Muscle of arm (tissue), 12 donors: ENCODE data around the gene FAM234A. TPM values are rescaled to one million over a fixed set of nuclear protein-coding genes. Genes with fewer than 3 reads are reported as not detected.

ENCODE experiments used
- DNase-seq: peaks from one replicate; pipeline ENCODE4 v3.0.0-alpha.2; 2013
- polyA plus RNA-seq, 12 donors: library from polyadenylated mRNA; unstranded; fragments of 120-200 nt; gene quantifications; one replicate each; pipeline ENCODE4 v1.2.1, GENCODE V29; 2013; ENCODE audit not compliant: insufficient read length in 12 of 12

Gene FAM234A
- polyA plus RNA-seq, 12 donors: 26.7 to 74.6 (median 38.5) TPM; not detected in 1

- no peak for DNase-seq
These were observed 62.3 kb downstream of the FAM234A start for GRCh38 chr16:296806-297510.

DNA sequence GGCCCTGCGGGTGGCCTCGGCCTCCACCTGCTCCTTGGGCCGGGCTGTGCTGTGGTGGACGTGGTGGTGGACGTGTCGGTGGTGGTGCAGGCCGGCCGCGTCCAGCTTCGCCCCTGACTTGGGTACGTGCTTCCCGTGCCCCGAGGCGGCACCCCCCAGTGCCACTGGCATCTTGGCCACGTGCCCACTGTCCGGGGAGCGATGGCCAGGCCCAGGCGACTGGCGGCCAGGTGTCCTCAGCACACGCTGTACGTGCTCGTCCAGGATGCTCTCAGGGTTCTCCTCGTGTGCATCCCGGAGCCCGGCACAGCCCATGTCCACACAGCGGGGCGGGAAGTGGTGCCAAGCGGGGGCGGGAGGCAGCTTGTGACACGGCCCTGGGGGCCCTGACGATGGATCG, 63.2 kb downstream of the FAM234A start:
- no peak for DNase-seq

DNA sequence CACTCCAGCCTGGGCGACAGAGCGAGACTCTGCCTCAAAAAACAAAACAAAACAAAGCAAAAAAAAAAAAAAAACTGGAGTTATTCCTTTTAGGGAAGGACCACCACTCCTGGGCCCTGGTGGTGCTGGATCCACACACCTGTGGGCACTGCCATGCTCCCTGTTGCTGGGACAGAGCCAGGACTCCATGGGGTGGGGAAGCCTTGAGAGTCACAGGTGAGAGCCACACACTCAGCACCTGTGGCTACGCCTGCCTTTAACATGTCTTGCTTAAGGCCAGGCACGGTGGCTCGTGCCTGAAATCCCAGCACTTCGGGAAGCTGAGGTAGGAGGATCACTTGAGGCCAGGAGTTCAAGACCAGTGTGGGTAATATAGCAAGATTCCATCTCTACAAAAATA, 66.6 kb downstream of the FAM234A start:
- DNase-seq: no peak

GRCh38 chr16:301950-302349, 67.3 kb downstream of the FAM234A start:
- no peak for DNase-seq

GRCh38 chr16:303760-304505, 69.3 kb downstream of the FAM234A start:
- no peak for DNase-seq

DNA sequence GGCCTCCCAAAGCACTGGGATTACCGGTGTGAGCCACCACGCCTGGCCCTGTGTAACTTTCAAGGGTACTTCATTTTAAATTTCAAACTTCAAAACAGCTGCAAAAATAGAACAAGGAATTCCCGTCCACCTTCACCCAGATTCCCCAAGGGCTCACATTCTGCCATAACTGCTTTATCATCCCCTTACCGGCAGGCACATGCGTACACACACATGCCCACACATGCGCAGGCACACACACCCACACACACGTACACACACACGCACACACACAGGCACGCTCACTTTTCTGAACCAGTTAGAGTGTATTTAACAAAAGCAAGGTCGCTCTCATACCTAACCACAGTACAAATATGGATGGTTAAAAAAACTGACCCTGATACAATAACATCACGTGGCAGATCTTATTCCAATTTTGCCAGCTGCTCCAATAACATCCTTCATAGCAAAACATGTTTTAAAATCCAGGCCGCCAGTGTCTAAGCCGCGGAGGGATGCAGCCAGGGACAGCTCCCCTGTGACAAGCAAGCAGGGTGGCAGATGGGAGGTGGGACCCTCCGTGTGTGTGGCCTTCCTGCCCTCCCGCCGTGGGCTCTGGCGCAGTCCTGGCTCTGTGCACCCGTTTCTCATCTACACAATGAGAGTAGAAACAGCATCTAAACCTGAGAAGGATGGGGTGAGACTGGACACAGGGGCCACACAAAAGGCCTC, 71.5 kb downstream of the FAM234A start:
- DNase-seq: no peak

GRCh38 chr16:306911-307370, 72.3 kb downstream of the FAM234A start:
- DNase-seq: no peak

GRCh38 chr16:307691-308312, 73.2 kb downstream of the FAM234A start:
- no peak for DNase-seq

DNA sequence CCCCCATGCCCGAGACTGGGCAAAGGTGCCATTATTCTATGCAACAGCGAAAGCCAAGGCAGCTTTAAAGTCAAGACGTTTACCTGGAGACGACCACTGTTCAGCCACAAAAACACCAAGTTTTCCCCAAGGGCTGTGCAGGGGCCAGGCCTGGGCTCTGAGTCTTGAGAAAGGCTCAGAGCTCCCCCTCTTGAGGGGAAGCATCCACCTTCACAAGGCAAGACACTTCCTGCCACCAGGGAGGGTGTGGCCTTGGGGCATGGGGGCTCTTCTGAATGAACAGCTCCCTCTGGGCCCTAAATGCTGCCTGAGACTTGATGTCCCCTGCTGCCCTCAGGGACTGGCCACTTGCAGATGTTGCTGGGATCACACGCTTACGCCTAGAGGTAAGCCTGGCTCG, 74.9 kb downstream of the FAM234A start:
- DNase-seq: no peak

DNA sequence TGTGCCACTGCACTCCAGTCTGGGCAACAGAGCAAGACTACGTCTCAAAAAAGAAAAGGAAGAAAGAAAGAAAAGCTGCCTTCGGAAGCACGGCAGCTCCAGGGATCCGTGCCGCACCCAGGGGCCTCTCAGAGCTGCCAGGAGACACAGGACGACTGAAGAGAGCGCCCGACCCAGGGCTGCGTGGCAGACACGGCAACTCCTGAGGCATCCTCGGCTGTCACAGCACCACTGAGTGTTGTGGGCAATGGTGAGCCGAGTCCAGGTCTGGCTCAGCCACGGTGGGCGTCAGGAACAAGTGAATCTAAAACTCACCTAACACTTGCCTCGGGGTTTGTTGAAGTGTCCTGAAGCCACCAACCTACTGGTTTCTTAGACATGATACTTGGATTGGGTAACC, 77.1 kb downstream of the FAM234A start:
- DNase-seq: no peak

GRCh38 chr16:314351-314750, 79.7 kb downstream of the FAM234A start:
- DNase-seq: no peak

DNA sequence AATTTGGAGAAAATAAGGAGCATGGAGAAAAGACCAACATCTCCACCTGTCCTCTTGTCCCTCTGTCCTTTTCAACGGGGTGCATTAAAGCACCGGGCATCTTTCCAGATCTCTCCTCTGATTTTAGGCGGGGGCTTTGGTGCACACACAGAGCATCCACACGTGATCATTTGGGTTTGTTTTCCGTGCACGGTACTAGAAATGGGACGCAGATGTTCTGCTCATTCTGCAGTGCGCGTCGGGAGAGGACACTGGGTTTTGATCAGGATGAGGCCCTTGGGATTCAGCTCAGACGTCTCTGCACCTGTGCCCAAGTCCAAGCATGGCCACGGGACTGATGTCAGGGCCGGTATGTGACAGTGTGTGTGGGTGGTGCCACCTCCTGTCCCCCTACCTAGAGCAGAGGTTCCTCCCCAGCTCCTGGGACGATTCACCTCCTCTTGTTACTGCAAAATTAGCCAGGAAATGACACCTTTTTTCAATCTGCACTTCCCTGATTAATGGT, 80.2 kb downstream of the FAM234A start:
- DNase-seq: no peak

Other genes with a start within 250 kb of the FAM234A start
- gene POLR3K, start 181.2 kb upstream of the FAM234A start, polyA plus RNA-seq: 10 to 100 TPM in 1 of 12 donors, 1 to 10 TPM in 10, not detected in 1; 6.0 to 13.5 (median 7.8) TPM
- 10 to 100 TPM in 11 of 12 donors, not detected in 1; 19.6 to 39.7 (median 23.7) TPM for gene SNRNP25, start 181.0 kb upstream of the FAM234A start, polyA plus RNA-seq
- gene RHBDF1, start 162.2 kb upstream of the FAM234A start, polyA plus RNA-seq: 10 to 100 TPM in 11 of 12 donors, not detected in 1; 31.2 to 66.9 (median 42.5) TPM
- 10 to 100 TPM in 11 of 12 donors, not detected in 1; 16.8 to 38.1 (median 24.6) TPM for gene MPG, start 156.6 kb upstream of the FAM234A start, polyA plus RNA-seq
- 10 to 100 TPM in 11 of 12 donors, not detected in 1; 22.2 to 38.6 (median 24.9) TPM for gene NPRL3, start 96.1 kb upstream of the FAM234A start, polyA plus RNA-seq
- gene HBZ, start 82.2 kb upstream of the FAM234A start, polyA plus RNA-seq: 10 to 100 TPM in 2 of 12 donors, 1 to 10 TPM in 7, under 1 TPM in 1, not detected in 2; 0.39 to 18.1 (median 2.9) TPM
- 10 to 100 TPM in 4 of 12 donors, 1 to 10 TPM in 6, not detected in 2; 1.5 to 22.3 (median 6.9) TPM for gene HBM, start 68.8 kb upstream of the FAM234A start, polyA plus RNA-seq
- gene HBA2, start 61.9 kb upstream of the FAM234A start, polyA plus RNA-seq: over 10,000 TPM in 1 of 12 donors, 1,000 to 10,000 TPM in 9, 100 to 1,000 TPM in 1, not detected in 1; 758 to 11,097 (median 3,094) TPM
- over 10,000 TPM in 1 of 12 donors, 1,000 to 10,000 TPM in 9, 100 to 1,000 TPM in 2; 512 to 13,335 (median 2,461) TPM for gene HBA1, start 58.1 kb upstream of the FAM234A start, polyA plus RNA-seq
- gene HBQ1, start 54.4 kb upstream of the FAM234A start, polyA plus RNA-seq: 1 to 10 TPM in 3 of 12 donors, under 1 TPM in 7, not detected in 2; 0.35 to 5.6 (median 0.67) TPM
- 100 to 1,000 TPM in 2 of 12 donors, 10 to 100 TPM in 9, not detected in 1; 52.4 to 116 (median 67.1) TPM for gene LUC7L, start 5.4 kb upstream of the FAM234A start, polyA plus RNA-seq
- gene RGS11, start 41.1 kb downstream of the FAM234A start, polyA plus RNA-seq: 1 to 10 TPM in 8 of 12 donors, under 1 TPM in 3, not detected in 1; 0.59 to 9.0 (median 1.2) TPM
- 1 to 10 TPM in 3 of 12 donors, under 1 TPM in 6, not detected in 3; 0.53 to 2.4 (median 0.93) TPM for gene ARHGDIG, start 45.8 kb downstream of the FAM234A start, polyA plus RNA-seq
- gene PDIA2, start 48.3 kb downstream of the FAM234A start, polyA plus RNA-seq: 1 to 10 TPM in 4 of 12 donors, under 1 TPM in 6, not detected in 2; 0.27 to 2.4 (median 0.75) TPM
- 10 to 100 TPM in 7 of 12 donors, 1 to 10 TPM in 4, not detected in 1; 8.1 to 21.7 (median 10.7) TPM for gene AXIN1, start 117.9 kb downstream of the FAM234A start, polyA plus RNA-seq
- 10 to 100 TPM in 11 of 12 donors, not detected in 1; 31.5 to 51.3 (median 36.6) TPM for gene MRPL28, start 135.7 kb downstream of the FAM234A start, polyA plus RNA-seq
- 10 to 100 TPM in 11 of 12 donors, not detected in 1; 18.0 to 38.6 (median 23.1) TPM for gene PGAP6, start 147.2 kb downstream of the FAM234A start, polyA plus RNA-seq
- 100 to 1,000 TPM in 2 of 12 donors, 10 to 100 TPM in 9, not detected in 1; 50.6 to 158 (median 70.1) TPM for gene NME4, start 162.4 kb downstream of the FAM234A start, polyA plus RNA-seq
- gene DECR2, start 167.1 kb downstream of the FAM234A start, polyA plus RNA-seq: 10 to 100 TPM in 6 of 12 donors, 1 to 10 TPM in 5, not detected in 1; 7.7 to 26.3 (median 11.0) TPM
- 10 to 100 TPM in 11 of 12 donors, not detected in 1; 20.7 to 47.1 (median 27.6) TPM for gene RAB11FIP3, start 190.8 kb downstream of the FAM234A start, polyA plus RNA-seq